C4-2B (cell line): ENCODE data around the gene PTPN11.

Experiments
- H3K27ac ChIP-seq: fragments of 450-650 bp; 2 replicates; pipeline ENCODE4 v1.5.1; 2017
- ZFX ChIP-seq: fragments of 450-650 bp; IDR thresholded peaks from 2 replicates; pipeline ENCODE4 v1.6.1; 2017
- TF ChIP-seq, protein P1 (sequence below): fragments of 450-650 bp; conservative IDR thresholded peaks from 2 replicates; pipeline ENCODE4 v1.5.1; 2017; ENCODE audit warnings: mild to moderate bottlenecking

Gene PTPN11

GRCh38 chr12:112498580-112498979, 79.8 kb downstream of the PTPN11 start:
- no peak overlapping the region for H3K27ac ChIP-seq
- TF ChIP-seq ZFX = no peak
- TF ChIP-seq, protein P1, sequence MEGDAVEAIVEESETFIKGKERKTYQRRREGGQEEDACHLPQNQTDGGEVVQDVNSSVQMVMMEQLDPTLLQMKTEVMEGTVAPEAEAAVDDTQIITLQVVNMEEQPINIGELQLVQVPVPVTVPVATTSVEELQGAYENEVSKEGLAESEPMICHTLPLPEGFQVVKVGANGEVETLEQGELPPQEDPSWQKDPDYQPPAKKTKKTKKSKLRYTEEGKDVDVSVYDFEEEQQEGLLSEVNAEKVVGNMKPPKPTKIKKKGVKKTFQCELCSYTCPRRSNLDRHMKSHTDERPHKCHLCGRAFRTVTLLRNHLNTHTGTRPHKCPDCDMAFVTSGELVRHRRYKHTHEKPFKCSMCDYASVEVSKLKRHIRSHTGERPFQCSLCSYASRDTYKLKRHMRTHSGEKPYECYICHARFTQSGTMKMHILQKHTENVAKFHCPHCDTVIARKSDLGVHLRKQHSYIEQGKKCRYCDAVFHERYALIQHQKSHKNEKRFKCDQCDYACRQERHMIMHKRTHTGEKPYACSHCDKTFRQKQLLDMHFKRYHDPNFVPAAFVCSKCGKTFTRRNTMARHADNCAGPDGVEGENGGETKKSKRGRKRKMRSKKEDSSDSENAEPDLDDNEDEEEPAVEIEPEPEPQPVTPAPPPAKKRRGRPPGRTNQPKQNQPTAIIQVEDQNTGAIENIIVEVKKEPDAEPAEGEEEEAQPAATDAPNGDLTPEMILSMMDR = no peak

- H3K27ac ChIP-seq = no peak overlapping the region
- TF ChIP-seq, protein P1 = no peak
- TF ChIP-seq ZFX = no peak
These were observed 84.8 kb downstream of the PTPN11 start for GRCh38 chr12:112503512-112503911.

DNA sequence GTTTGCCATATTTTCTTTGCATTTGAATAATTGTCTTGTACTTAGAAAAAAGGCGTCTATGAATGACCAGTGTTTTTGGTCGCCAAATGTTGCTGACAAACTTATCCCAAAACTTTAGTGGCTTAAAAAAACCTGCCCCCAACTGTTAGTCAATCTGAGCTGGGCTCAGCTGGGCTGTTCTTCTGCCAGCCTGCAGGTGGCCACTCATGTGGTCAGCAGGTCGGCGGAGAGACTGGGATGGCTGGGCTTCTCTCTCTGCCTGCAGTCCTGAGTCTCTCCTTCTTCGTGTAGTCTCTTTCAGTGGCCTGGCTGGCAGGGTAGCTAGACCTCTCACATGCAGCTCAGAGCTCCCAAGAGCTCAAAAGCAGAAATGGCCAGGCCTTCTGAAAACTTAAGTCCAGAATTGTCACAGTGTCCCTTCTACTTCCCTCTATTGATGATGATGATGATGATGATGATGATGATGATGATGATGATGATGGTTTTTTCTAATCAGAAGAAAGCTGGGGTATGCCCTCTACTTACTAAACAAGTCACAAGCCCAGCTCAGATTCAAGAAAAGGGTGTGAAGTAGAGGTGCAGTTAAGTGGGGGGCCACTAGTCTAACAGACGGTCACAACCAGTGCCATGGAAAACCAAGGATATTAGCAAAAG, 87.9 kb downstream of the PTPN11 start:
- TF ChIP-seq, protein P1 = no peak; the same call in 1 of the 2 replicates
- no peak for TF ChIP-seq ZFX
- no peak overlapping the region for H3K27ac ChIP-seq

DNA sequence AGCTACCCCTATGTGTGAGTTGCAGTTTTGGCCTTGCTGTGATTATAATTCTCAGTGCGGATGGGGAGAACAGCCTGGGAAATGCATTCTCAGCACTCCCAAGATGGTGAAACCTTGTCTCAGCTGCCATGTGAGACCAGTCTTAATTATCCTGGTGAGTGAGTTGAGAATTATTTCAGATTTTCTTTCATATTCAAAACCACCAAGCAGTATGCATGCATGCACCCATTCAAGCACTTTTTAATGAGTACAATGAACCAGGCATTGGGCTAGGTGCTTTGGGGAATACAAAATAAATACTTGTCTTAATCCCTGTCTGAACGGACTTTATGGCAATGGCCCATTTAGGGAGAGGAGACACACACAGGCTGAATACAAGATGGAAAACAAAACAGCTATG, 94.7 kb downstream of the PTPN11 start:
- no peak for TF ChIP-seq ZFX
- TF ChIP-seq, protein P1 = no peak

DNA sequence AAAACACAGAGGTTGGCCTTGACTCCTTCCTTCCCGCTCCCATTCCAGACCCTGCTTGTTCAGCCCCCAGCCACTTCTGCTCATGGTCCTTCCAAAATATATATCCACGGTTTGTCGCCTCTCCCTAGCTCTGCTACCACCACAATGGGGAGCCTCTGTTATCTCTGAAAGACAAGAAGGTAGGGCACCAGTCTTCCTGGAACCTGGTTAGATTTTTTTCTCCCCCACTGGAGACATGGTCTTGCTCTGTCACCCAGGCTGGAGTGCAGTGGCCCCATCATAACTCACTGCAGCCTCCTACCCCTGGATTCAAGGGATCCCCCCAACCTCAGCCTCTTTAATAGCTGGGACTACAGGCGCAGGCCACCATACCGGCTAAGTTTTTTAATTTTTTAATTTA, 95.7 kb downstream of the PTPN11 start:
- no peak for TF ChIP-seq ZFX
- TF ChIP-seq, protein P1 = no peak
- no peak overlapping the region for H3K27ac ChIP-seq

More for the DNA sequence above, 94.7 kb downstream of the PTPN11 start:
- H3K27ac ChIP-seq = no peak overlapping the region

GRCh38 chr12:112514926-112515642, 96.3 kb downstream of the PTPN11 start:
- TF ChIP-seq, protein P1 = no peak
- TF ChIP-seq ZFX = no peak

DNA sequence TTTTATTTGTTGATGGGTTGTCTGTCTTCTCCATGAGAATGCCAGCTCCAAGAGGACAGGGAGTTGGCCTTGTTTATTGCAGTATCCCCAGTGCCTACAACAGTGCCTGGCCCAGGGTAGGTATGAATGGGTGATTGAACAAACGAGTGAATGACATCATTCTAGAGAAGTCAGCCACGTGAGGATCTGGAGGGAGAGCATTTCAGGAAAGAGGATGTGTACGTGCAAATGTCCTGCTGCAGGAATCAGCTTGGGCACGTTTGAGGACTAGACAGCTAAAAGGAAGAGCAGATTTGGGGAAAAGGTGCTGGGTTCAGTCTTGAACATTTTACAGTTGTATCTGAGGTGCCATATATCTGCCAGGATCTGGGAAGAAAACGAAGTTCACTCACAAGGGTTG, 97.1 kb downstream of the PTPN11 start:
- TF ChIP-seq ZFX = no peak
- TF ChIP-seq, protein P1 = no peak
- H3K27ac ChIP-seq = no peak overlapping the region

More at GRCh38 chr12:112514926-112515642, 96.3 kb downstream of the PTPN11 start:
- H3K27ac ChIP-seq = no peak overlapping the region
